ENCODE results near the gene GDF7. TPM values are rescaled to one million over a fixed set of nuclear protein-coding genes. Genes with fewer than 3 reads are reported as not detected.

GDF7 gene
- total and polyA plus RNA-seq, 2 of the 4 experiments (the other 2 are of a cell fraction) = under 0.01 to 0.02 TPM

- no peak overlapping the region for H3K4ac ChIP-seq (ENCODE audit: low read depth, low read length)
- H3K27ac ChIP-seq (ENCODE audit: insufficient read depth, low read length) = no peak overlapping the region
- peaks cover 13% of the 10 kb centered on the region; the same call in 1 of the 2 replicates for H4K20me1 ChIP-seq (ENCODE audit: insufficient read depth, low read length)
- peaks cover 9% of the 10 kb centered on the region for H3K4me1 ChIP-seq (ENCODE audit: control insufficient read depth, insufficient read depth, low read length)
- no TSS peak for BruUV-seq (replicated peaks)
- H4K91ac ChIP-seq (ENCODE audit: insufficient read depth, low read depth, low read length) = no peak overlapping the region
- ChIA-PET CTCF (no interaction called here), POLR2A (ENCODE audit: unreplicated experiment) (no interaction called here)
- no peak overlapping the region for H3K4me3 ChIP-seq (ENCODE audit: insufficient read depth, low read depth, low read length)
- intact Hi-C loops (cut with micrococcal nuclease) (no loop called here), in situ Hi-C loops (cut with MboI; ENCODE audit: low sequenced_read_pairs) (no loop called here), dilution Hi-C loops (cut with HindIII; ENCODE audit: low sequenced_read_pairs, unreplicated experiment) (loop anchor here (25.0 kb wide), 1 partner anchor 260 kb away; no protein-coding TSS in a partner anchor)
- no peak overlapping the region for H4K8ac ChIP-seq (ENCODE audit: low read depth in 2 of 2, low read length in 2 of 2)
- no peak overlapping the region for H3K56ac ChIP-seq (ENCODE audit: extremely low read depth, insufficient read depth, low read length)
- DNase-seq (no peak), ATAC-seq (ENCODE audit: low read depth) (no peak)
- H3K27me3 ChIP-seq (ENCODE audit: control insufficient read depth, insufficient read depth, low read length) = no peaks in the 10 kb centered on the region
- H2BK120ac ChIP-seq (ENCODE audit: low read depth, low read length) = no peak overlapping the region
- H3K23ac ChIP-seq (ENCODE audit: low read depth, low read length) = no peak overlapping the region
- H3K9me3 ChIP-seq (ENCODE audit: control insufficient read depth, insufficient read depth, low read length) = no peaks in the 10 kb centered on the region
- no peak overlapping the region for H2BK15ac ChIP-seq (ENCODE audit: low read depth, low read length)
- H2BK5ac ChIP-seq (ENCODE audit: low read depth, low read length, poor library complexity, severe bottlenecking) = no peak overlapping the region
- peaks cover 10 to 44% of the 10 kb centered on the region in 2 experiments; a peak in 3 of 4 replicates for H3K79me1 ChIP-seq (ENCODE audit: low read depth in 1 of 2, low read length in 2 of 2)
- H3K4me2 ChIP-seq (ENCODE audit: low read depth, low read length) = no peak overlapping the region
- no peak overlapping the region for H2BK20ac ChIP-seq (ENCODE audit: low read depth, low read length)
- H2AFZ ChIP-seq (replicated peaks; ENCODE audit: low read length, poor library complexity) = no peak overlapping the region
- H3K9ac ChIP-seq (ENCODE audit: low read depth, low read length) = no peak overlapping the region
- H3K14ac ChIP-seq (replicated peaks; ENCODE audit: low read depth, low read length) = no peak overlapping the region
- TF ChIP-seq CHD1 (IDR thresholded peaks at IDR 0.05; ENCODE audit: low read depth, low read length) (no peak), USF2 (IDR thresholded peaks at IDR 0.05; ENCODE audit: low read depth, low read length) (no peak), MAFK (IDR thresholded peaks at IDR 0.05; ENCODE audit: low read depth, low read length) (no peak), BHLHE40 (IDR thresholded peaks at IDR 0.05; ENCODE audit: low read depth, low read length) (no peak), NFE2L2 (IDR thresholded peaks at IDR 0.05; ENCODE audit: low read depth, low read length) (no peak), MXI1 (IDR thresholded peaks at IDR 0.05; ENCODE audit: borderline replicate concordance, low read depth, low read length) (no peak), MAZ (IDR thresholded peaks at IDR 0.05; ENCODE audit: borderline replicate concordance, low read depth, low read length) (no peak), FOS (IDR thresholded peaks at IDR 0.05; ENCODE audit: low read depth, low read length) (no peak), ELK1 (IDR thresholded peaks at IDR 0.05; ENCODE audit: borderline replicate concordance, low read depth, low read length) (no peak), RFX5 (IDR thresholded peaks at IDR 0.05; ENCODE audit: low read depth, low read length) (no peak), POLR2A (IDR thresholded peaks at IDR 0.05; ENCODE audit: low read depth, low read length) (no peak), CEBPB (IDR thresholded peaks at IDR 0.05; ENCODE audit: low read depth, low read length) (no peak), SMC3 (IDR thresholded peaks at IDR 0.05; ENCODE audit: low read depth, low read length) (no peak), RAD21 (IDR thresholded peaks at IDR 0.05; ENCODE audit: low read length) (no peak), CTCF (conservative IDR thresholded peaks at IDR 0.05; ENCODE audit: low read depth, low read length) (no peak), RCOR1 (IDR thresholded peaks at IDR 0.05; ENCODE audit: insufficient replicate concordance, low read length) (no peak)
- no CpG with 5 or more reads among the region's 3 CpGs for WGBS, 2 experiments (ENCODE audit: extremely low coverage in 2 of 2, insufficient read length in 1 of 2)
- peaks cover 9% of the 10 kb centered on the region for H3K9me1 ChIP-seq (ENCODE audit: insufficient read depth, low read length)
- no peak overlapping the region for H2AK9ac ChIP-seq (replicated peaks; ENCODE audit: low read depth, low read length, poor library complexity)
- H2AK5ac ChIP-seq (ENCODE audit: low read depth, low read length) = no peak overlapping the region
- no peak overlapping the region for H4K5ac ChIP-seq (ENCODE audit: low read depth, low read length)
- H3K36me3 ChIP-seq (ENCODE audit: control insufficient read depth, insufficient read depth, low read length) = peaks cover 14% of the 10 kb centered on the region; the same call in 1 of the 2 replicates
- no peak overlapping the region for H3K18ac ChIP-seq (ENCODE audit: low read depth, low read length)
Measured at GRCh38 chr2:20647211-20647610, 19.7 kb upstream of the GDF7 start.

Measured in IMR-90 (cell line).